ENCODE data around the gene ADAMTS9.

DNA sequence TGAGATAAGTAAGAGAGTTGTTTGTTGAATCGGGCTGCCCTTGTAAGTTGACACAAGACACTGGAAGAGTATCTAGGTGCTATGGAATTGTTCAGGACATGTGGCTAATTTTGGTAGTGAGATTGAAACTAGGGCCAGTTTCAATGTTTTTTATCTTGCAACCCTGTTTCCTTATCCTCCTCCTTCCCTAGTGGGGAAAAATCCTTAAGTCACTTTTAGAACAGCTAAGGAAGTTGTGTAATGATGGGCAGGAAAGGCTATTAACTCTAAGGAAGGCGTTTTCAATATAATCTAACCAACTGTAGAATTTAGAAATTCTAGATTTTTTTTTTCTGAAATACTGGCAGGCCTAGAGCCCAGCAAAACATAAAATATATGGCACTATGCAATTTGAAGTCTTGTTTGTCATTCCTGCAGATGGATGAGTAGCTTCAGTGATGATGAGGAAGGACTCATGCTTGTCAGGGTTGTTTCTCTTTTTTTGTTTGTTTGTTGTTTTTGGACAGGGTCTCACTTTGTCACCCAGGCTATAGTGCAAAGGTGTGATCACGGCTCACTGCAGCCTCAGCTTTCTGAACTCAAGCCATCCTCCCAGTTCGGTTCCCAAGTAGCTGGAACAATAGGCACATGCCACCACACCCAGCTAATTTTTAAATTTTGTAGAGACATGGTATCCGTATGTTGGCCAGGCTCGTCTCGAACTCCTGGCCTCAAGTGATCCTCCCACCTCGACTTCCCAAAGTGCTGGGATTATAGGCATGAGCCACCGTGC lies 27.6 kb upstream of the ADAMTS9 start:
- TF ChIP-seq, protein P1, sequence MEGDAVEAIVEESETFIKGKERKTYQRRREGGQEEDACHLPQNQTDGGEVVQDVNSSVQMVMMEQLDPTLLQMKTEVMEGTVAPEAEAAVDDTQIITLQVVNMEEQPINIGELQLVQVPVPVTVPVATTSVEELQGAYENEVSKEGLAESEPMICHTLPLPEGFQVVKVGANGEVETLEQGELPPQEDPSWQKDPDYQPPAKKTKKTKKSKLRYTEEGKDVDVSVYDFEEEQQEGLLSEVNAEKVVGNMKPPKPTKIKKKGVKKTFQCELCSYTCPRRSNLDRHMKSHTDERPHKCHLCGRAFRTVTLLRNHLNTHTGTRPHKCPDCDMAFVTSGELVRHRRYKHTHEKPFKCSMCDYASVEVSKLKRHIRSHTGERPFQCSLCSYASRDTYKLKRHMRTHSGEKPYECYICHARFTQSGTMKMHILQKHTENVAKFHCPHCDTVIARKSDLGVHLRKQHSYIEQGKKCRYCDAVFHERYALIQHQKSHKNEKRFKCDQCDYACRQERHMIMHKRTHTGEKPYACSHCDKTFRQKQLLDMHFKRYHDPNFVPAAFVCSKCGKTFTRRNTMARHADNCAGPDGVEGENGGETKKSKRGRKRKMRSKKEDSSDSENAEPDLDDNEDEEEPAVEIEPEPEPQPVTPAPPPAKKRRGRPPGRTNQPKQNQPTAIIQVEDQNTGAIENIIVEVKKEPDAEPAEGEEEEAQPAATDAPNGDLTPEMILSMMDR (IDR thresholded peaks at IDR 0.05 in 4 of 5, conservative IDR thresholded peaks at IDR 0.05 in 1 of 5), result no peak
- TF ChIP-seq POLR2A (IDR thresholded peaks at IDR 0.05), result no peak
